Right cardiac atrium (tissue), 5 donors: ENCODE results near the gene SPDEF. TPM values are rescaled to one million over a fixed set of nuclear protein-coding genes. Genes with fewer than 3 reads are reported as not detected.

Experiments
- ATAC-seq, 2 donors: fragments of 200-7000 bp; cut with Tn5 transposase; one replicate each; pipeline versions ENCODE4 v1.8.0 to v1.9.1; 2020; ENCODE audit warnings: moderate library complexity in 2 of 2, mild to moderate bottlenecking in 1 of 2
- DNase-seq, 3 donors: peaks; one replicate each; pipeline ENCODE4 v3.0.0-alpha.2; 2020
- H3K27ac ChIP-seq: one replicate; pipeline ENCODE4 v1.5.1; 2013; ENCODE audit warnings: mild to moderate bottlenecking, low read length, control low read depth, moderate library complexity
- H3K27me3 ChIP-seq: one replicate; pipeline ENCODE4 v1.6.1; 2013; ENCODE audit not compliant: control insufficient read depth, insufficient read depth
- H3K4me1 ChIP-seq: one replicate; pipeline ENCODE4 v1.6.1; 2013; ENCODE audit warnings: low read length; ENCODE audit not compliant: control insufficient read depth, insufficient read depth
- H3K4me3 ChIP-seq: one replicate; pipeline ENCODE4 v1.5.1; 2013; ENCODE audit warnings: low read length, control low read depth
- H3K9me3 ChIP-seq: one replicate; pipeline ENCODE4 v1.6.1; 2013; ENCODE audit warnings: low read length; ENCODE audit not compliant: control insufficient read depth
- WGBS: extraction: QIAGEN DNeasy Blood & Tissue Kit; methylation state at CpG from one replicate; pipeline ENCODE4 v1.1.7; 2013; 5-methylcytosine and 5-hydroxymethylcytosine counted together
- intact Hi-C, 4 donors: fragments of 100-400 bp; cut with DNase I; formaldehyde crosslinking; loops; one replicate each; pipeline versions ENCODE4 v1.11.0 to v1.14.0; 2022 to 2023
- polyA plus RNA-seq: library from polyadenylated mRNA; stranded (reverse); fragments of 200-250 nt; gene quantifications from one replicate; pipeline ENCODE4 v1.2.3, GENCODE V29; 2013
- total RNA-seq, 4 donors: library from RNA; stranded (reverse); fragmentation: NEBNext Ultra II Directional; extraction: Animal tissue kit (Norgen Biotek cat#: 25700); gene quantifications; one replicate each; pipeline ENCODE4 v1.2.1, GENCODE V29; 2021
- donor health status: healthy with polysubstance abuse.
- donor health status: DM: no; HTN: yes; CAD: no.
- donor health status: DM: no; HTN: no; CAD: no.
- donor health status: DM: no; HTN: yes; CAD: no; lungs with severe emphysema.
- donor health status: DM: yes; HTN: yes; CAD: no.

The SPDEF gene
- total and polyA plus RNA-seq, 5 donors, result 0.11 to 0.17 (median 0.14) TPM; not detected in 2

- Histone ChIP-seq H3K4me1 (peaks cover 9% of the 10 kb centered on the region), H3K4me3 (no peak overlapping the region), H3K27ac (no peak overlapping the region), H3K9me3 (no peaks in the 10 kb centered on the region), H3K27me3 (no peaks in the 10 kb centered on the region)
- intact Hi-C loops, result no loop called here
- no peak for ATAC-seq
- 97% methylated on average over 9 of the region's 9 CpGs for WGBS
- DNase-seq, result no peak
Observed at GRCh38 chr6:34584694-34585093, 28.6 kb upstream of the SPDEF start.

- intact Hi-C loops, result no loop called here
- no peak for DNase-seq
- H3K4me1 ChIP-seq, result peaks cover 7% of the 10 kb centered on the region
- no peak overlapping the region for H3K4me3 ChIP-seq
- 71% methylated on average over 5 of the region's 5 CpGs for WGBS
- no peaks in the 10 kb centered on the region for H3K9me3 ChIP-seq
- no peaks in the 10 kb centered on the region for H3K27me3 ChIP-seq
- no peak overlapping the region for H3K27ac ChIP-seq
- ATAC-seq, result no peak
Observed at GRCh38 chr6:34583861-34584604, 27.9 kb upstream of the SPDEF start.

- Histone ChIP-seq H3K27me3 (no peaks in the 10 kb centered on the region), H3K4me1 (peaks cover 7% of the 10 kb centered on the region), H3K9me3 (no peaks in the 10 kb centered on the region), H3K27ac (no peak overlapping the region), H3K4me3 (no peak overlapping the region)
- intact Hi-C loops, result no loop called here
- no peak for ATAC-seq
- DNase-seq, result no peak
- 93% methylated on average over 6 of the region's 6 CpGs for WGBS
Observed at GRCh38 chr6:34583461-34583860, 27.3 kb upstream of the SPDEF start.

- no peak overlapping the region for H3K4me3 ChIP-seq
- no peak overlapping the region for H3K27ac ChIP-seq
- H3K27me3 ChIP-seq, result no peaks in the 10 kb centered on the region
- H3K4me1 ChIP-seq, result peaks cover 7% of the 10 kb centered on the region
- ATAC-seq (no peak), DNase-seq (no peak)
- intact Hi-C loops, result no loop called here
- H3K9me3 ChIP-seq, result no peaks in the 10 kb centered on the region
- 92% methylated on average over 4 of the region's 4 CpGs for WGBS
Observed at GRCh38 chr6:34581561-34581920, 25.4 kb upstream of the SPDEF start.

- H3K4me1 ChIP-seq, result peaks cover 7% of the 10 kb centered on the region
- no peak overlapping the region for H3K27ac ChIP-seq
- 77% methylated on average over 6 of the region's 6 CpGs for WGBS
- intact Hi-C loops, result no loop called here
- H3K27me3 ChIP-seq, result no peaks in the 10 kb centered on the region
- ATAC-seq (peak in 1 of 2 donors; percentile 26), DNase-seq (peak in 1 of 3 donors; percentile 42)
- no peak overlapping the region for H3K4me3 ChIP-seq
- H3K9me3 ChIP-seq, result no peaks in the 10 kb centered on the region
Observed at GRCh38 chr6:34580707-34581560, 24.8 kb upstream of the SPDEF start.

- intact Hi-C loops, result no loop called here
- Histone ChIP-seq H3K4me1 (no peaks in the 10 kb centered on the region), H3K27me3 (no peaks in the 10 kb centered on the region), H3K27ac (no peak overlapping the region), H3K4me3 (no peak overlapping the region), H3K9me3 (no peaks in the 10 kb centered on the region)
- DNase-seq (peak in 1 of 3 donors; percentile 14), ATAC-seq (peak in 1 of 2 donors; percentile 6)
- 88% methylated on average over 7 of the region's 7 CpGs for WGBS
Observed at GRCh38 chr6:34578445-34579262, 22.5 kb upstream of the SPDEF start.

GRCh38 chr6:34576286-34576955 is 20.3 kb upstream of the SPDEF start:
- peak in 1 of 3 donors; percentile 41 for DNase-seq
- 79% methylated on average over 18 of the region's 18 CpGs for WGBS
- Histone ChIP-seq H3K9me3 (no peaks in the 10 kb centered on the region), H3K27me3 (no peaks in the 10 kb centered on the region), H3K4me3 (no peak overlapping the region), H3K27ac (no peak overlapping the region), H3K4me1 (no peaks in the 10 kb centered on the region)
- ATAC-seq, result no peak
- intact Hi-C loops, result no loop called here

GRCh38 chr6:34575326-34575725 is 19.2 kb upstream of the SPDEF start:
- no peak for ATAC-seq
- intact Hi-C loops, result no loop called here

GRCh38 chr6:34574647-34575293 is 18.6 kb upstream of the SPDEF start:
- Histone ChIP-seq H3K27me3 (no peaks in the 10 kb centered on the region), H3K4me3 (no peak overlapping the region), H3K4me1 (no peaks in the 10 kb centered on the region), H3K27ac (no peak overlapping the region), H3K9me3 (no peaks in the 10 kb centered on the region)
- DNase-seq (peak in 1 of 3 donors; percentile 35), ATAC-seq (no peak)
- intact Hi-C loops, result no loop called here
- WGBS, result 66% methylated on average over 10 of the region's 10 CpGs

More at GRCh38 chr6:34575326-34575725, 19.2 kb upstream of the SPDEF start:
- H3K9me3 ChIP-seq, result no peaks in the 10 kb centered on the region
- WGBS, result 66% methylated on average over 3 of the region's 3 CpGs
- no peak overlapping the region for H3K4me3 ChIP-seq
- no peak overlapping the region for H3K27ac ChIP-seq
- H3K27me3 ChIP-seq, result no peaks in the 10 kb centered on the region
- DNase-seq, result no peak
- no peaks in the 10 kb centered on the region for H3K4me1 ChIP-seq

GRCh38 chr6:34573567-34574183 is 17.5 kb upstream of the SPDEF start:
- peak in 2 of 3 donors; percentile 51 to 55 for DNase-seq
- Histone ChIP-seq H3K27me3 (no peaks in the 10 kb centered on the region), H3K27ac (no peak overlapping the region), H3K4me1 (no peaks in the 10 kb centered on the region), H3K4me3 (no peak overlapping the region), H3K9me3 (no peaks in the 10 kb centered on the region)
- intact Hi-C loops, result no loop called here
- no peak for ATAC-seq
- 72% methylated on average over 8 of the region's 8 CpGs for WGBS
